CD4-positive, alpha-beta memory T cell (primary cell): Measurements from ENCODE around the gene KIAA0825. TPM values are rescaled to one million over a fixed set of nuclear protein-coding genes. Genes with fewer than 3 reads are reported as not detected.

Experiments
- CTCF ChIA-PET: fragments of 350-600 bp; sonication (Branson Sonifier 250); formaldehyde crosslinking; loops from one replicate; lab custom pipeline; 2021; ENCODE audit warnings: inconsistent platforms; ENCODE audit not compliant: partially characterized antibody; lab: Charles Lee
- POLR2A ChIA-PET: fragments of 350-600 bp; sonication (Branson Sonifier 250); formaldehyde crosslinking; loops from one replicate; lab custom pipeline; 2021; ENCODE audit not compliant: partially characterized antibody; lab: Charles Lee
- DNase-seq, 5 donors: peaks; one replicate each; pipeline versions ENCODE4 v3.0.0 to v3.0.0-alpha.2; 2020 to 2022; ENCODE audit warnings: mixed read lengths in 1 of 5
- H3K27ac ChIP-seq: one replicate; pipeline ENCODE4 v1.7.0; 2013; ENCODE audit warnings: low read depth, low read length
- H3K27me3 ChIP-seq: 2 replicates; pipeline ENCODE4 v1.7.0; 2013; ENCODE audit warnings: mild to moderate bottlenecking, low read length, moderate library complexity; ENCODE audit not compliant: insufficient read depth
- H3K36me3 ChIP-seq: 2 replicates; pipeline ENCODE4 v1.7.0; 2013; ENCODE audit warnings: mild to moderate bottlenecking, low read length, moderate library complexity; ENCODE audit not compliant: insufficient read depth
- H3K4me1 ChIP-seq: 2 replicates; pipeline ENCODE4 v1.7.0; 2013; ENCODE audit warnings: mild to moderate bottlenecking, low read length, moderate library complexity; ENCODE audit not compliant: insufficient read depth
- H3K4me3 ChIP-seq, 2 donors: one replicate each; pipeline ENCODE4 v1.7.0; 2013; ENCODE audit warnings: low read length in 2 of 2, mild to moderate bottlenecking in 1 of 2
- H3K9me3 ChIP-seq, 2 donors: one replicate each; pipeline ENCODE4 v1.7.0; 2013; ENCODE audit warnings: low read length in 2 of 2, control low read depth in 1 of 2; ENCODE audit not compliant: control insufficient read depth in 1 of 2
- H3K27ac Mint-ChIP-seq, 7 donors: one replicate each; pipeline ENCODE4 v1.8.0; 2020 to 2021; ENCODE audit warnings: mixed read lengths in 7 of 7, mild to moderate bottlenecking in 6 of 7, inconsistent platforms in 3 of 7, moderate library complexity in 3 of 7
- H3K27me3 Mint-ChIP-seq, 2 donors: one replicate each; pipeline ENCODE4 v1.8.0; 2020 to 2021; ENCODE audit warnings: mixed read lengths in 2 of 2
- H3K36me3 Mint-ChIP-seq, 2 donors: one replicate each; pipeline ENCODE4 v1.8.0; 2020 to 2021; ENCODE audit warnings: mixed read lengths in 2 of 2, inconsistent platforms in 1 of 2, mild to moderate bottlenecking in 1 of 2
- H3K4me1 Mint-ChIP-seq, 4 donors: one replicate each; pipeline ENCODE4 v1.8.0; 2020 to 2021; ENCODE audit warnings: mixed read lengths in 4 of 4, mild to moderate bottlenecking in 1 of 4
- H3K4me3 Mint-ChIP-seq, 8 donors: one replicate each; pipeline ENCODE4 v1.8.0; 2020 to 2021; ENCODE audit warnings: mixed read lengths in 8 of 8, mild to moderate bottlenecking in 7 of 8, moderate library complexity in 6 of 8, inconsistent platforms in 3 of 8
- H3K9me3 Mint-ChIP-seq, 8 donors: one replicate each; pipeline ENCODE4 v1.8.0; 2020 to 2021; ENCODE audit warnings: mixed read lengths in 8 of 8, mild to moderate bottlenecking in 5 of 8, inconsistent platforms in 3 of 8, moderate library complexity in 1 of 8
- intact Hi-C: fragments of 100-400 bp; cut with micrococcal nuclease; formaldehyde crosslinking; loops from one replicate; pipeline ENCODE4 v1.15.1; 2023
- polyA plus RNA-seq, 2 donors: library from polyadenylated mRNA; unstranded; fragments of 300-500 nt; fragmentation: Illumina TruSeq; gene quantifications; one replicate each; pipeline ENCODE4 v1.2.3, GENCODE V29; 2021
- total RNA-seq, 2 experiments: library from RNA; stranded (reverse); gene quantifications; one replicate each; pipeline ENCODE4 v1.2.3, GENCODE V29; 2021

Gene KIAA0825
- total and polyA plus RNA-seq, 4 experiments from 2014 or later, result 1.5 to 2.2 (median 2.1) TPM

DNA sequence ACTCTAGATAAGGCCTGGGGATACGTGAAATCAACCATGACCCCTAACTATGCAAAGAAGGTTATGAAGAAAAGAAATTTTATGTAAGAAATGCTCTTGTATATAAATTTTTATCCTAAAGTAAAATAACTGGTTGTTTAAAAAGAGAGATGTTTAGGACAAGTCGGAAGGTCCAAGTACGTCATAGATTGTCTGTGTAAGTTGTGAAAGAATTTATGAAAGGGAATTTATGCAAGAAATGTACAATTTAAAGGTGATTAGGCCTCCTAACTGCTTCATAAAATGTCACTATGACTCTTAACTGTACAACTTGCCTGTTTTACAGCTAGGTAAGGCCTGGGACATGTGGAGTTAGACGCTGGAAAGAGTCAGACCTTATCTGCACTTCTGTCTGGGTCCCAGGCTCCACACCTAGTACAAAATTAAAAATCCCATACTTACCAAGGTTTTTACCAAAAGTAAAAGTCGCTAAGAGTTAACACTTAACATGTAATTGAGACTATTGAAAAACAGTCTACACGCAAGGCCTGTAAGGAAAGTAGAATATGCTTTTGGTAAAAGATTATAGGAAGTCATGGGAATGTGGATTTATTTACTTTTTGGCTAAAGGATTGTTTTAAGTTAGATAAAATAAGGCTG, 77.4 kb downstream of the KIAA0825 start:
- CTCF ChIA-PET, result no interaction called here
- intact Hi-C loops, result no loop called here
- H3K27me3 ChIP-seq, result no peaks in the 10 kb centered on the region

DNA sequence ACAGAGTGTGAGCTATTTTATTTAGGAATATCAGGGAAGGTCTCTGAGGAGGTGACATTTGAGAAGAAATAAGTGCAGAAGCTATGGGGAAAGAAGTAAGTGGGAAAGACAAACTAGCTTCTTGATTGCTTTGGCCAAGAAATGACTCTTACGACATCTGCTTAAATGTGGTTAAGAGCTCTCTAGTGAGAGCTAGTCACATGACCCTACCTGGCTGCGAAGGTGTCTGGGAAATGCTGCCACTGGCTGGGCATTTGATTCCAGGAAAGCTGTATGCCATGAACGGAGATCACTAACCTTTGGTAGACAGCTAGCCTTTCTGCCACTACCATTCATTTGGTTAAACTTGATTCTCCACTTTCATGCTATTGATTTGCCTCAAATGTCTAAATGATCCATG, 80.1 kb downstream of the KIAA0825 start:
- CTCF ChIA-PET, result interaction anchor here (1.0 to 1.1 kb wide), 2 partner anchors 14 to 37 kb away, joined by 3 to 5 read pairs; no protein-coding TSS in a partner anchor
- no peak overlapping the region for H3K27ac Mint-ChIP-seq
- no peak overlapping the region for H3K4me3 Mint-ChIP-seq

More for the DNA sequence above, 77.4 kb downstream of the KIAA0825 start:
- Mint-ChIP-seq H3K27ac (no peak overlapping the region), H3K9me3 (peaks cover 0 to 21% (median 12%) of the 10 kb centered on the region in 8 donors), H3K4me3 (no peak overlapping the region), H3K36me3 (peaks cover 7 to 26% of the 10 kb centered on the region in 2 donors), H3K27me3 (no peaks in the 10 kb centered on the region), H3K4me1 (peaks cover 3 to 10% (median 6%) of the 10 kb centered on the region in 4 donors)
- H3K27ac ChIP-seq, result no peak overlapping the region
- no peak for DNase-seq
- no peaks in the 10 kb centered on the region for H3K36me3 ChIP-seq
- H3K4me3 ChIP-seq, result no peak overlapping the region
- H3K4me1 ChIP-seq, result no peaks in the 10 kb centered on the region
- no peaks in the 10 kb centered on the region for H3K9me3 ChIP-seq
- POLR2A ChIA-PET, result interaction anchor here (0.6 kb wide), 1 partner anchor 224 kb away, joined by 3 read pairs; no protein-coding TSS in a partner anchor

DNA sequence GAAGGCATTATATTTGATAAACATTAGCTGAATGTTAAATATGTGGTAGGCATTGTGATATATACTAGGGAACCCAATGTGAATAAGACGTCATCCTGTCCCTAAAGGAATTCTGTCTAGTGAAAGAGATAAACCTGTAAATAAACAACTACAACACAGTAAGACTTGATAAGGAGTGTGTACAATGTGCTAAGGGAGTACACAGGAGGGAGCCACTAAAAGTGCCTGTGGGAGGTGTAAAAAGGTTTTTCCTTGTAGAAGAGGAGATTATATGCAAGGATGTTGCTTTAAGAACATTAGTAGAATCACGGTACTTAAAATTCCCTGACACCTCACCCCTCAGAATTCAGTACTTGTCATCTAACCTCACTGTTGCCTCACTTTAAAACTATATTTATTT, 91.7 kb downstream of the KIAA0825 start:
- H3K27me3 ChIP-seq, result no peaks in the 10 kb centered on the region
- Mint-ChIP-seq H3K36me3 (no peaks in the 10 kb centered on the region), H3K27ac (no peak overlapping the region), H3K9me3 (no peaks in the 10 kb centered on the region), H3K27me3 (no peaks in the 10 kb centered on the region), H3K4me3 (no peak overlapping the region), H3K4me1 (peaks cover 0 to 2% (median 0%) of the 10 kb centered on the region in 4 donors)
- intact Hi-C loops, result no loop called here
- H3K9me3 ChIP-seq, result no peaks in the 10 kb centered on the region
- H3K4me3 ChIP-seq, result no peak overlapping the region
- no peak overlapping the region for H3K27ac ChIP-seq
- DNase-seq, result no peak
- ChIA-PET CTCF (interaction anchor here (1.6 to 1.9 kb wide), 2 partner anchors 8 to 211 kb away, joined by 3 to 19 read pairs; no protein-coding TSS in a partner anchor), POLR2A (no interaction called here)
- H3K4me1 ChIP-seq, result no peaks in the 10 kb centered on the region
- no peaks in the 10 kb centered on the region for H3K36me3 ChIP-seq

More for the DNA sequence above, 80.1 kb downstream of the KIAA0825 start:
- Histone ChIP-seq H3K9me3 (no peaks in the 10 kb centered on the region), H3K36me3 (no peaks in the 10 kb centered on the region), H3K27ac (no peak overlapping the region), H3K27me3 (no peaks in the 10 kb centered on the region), H3K4me1 (no peaks in the 10 kb centered on the region), H3K4me3 (no peak overlapping the region)
- H3K36me3 Mint-ChIP-seq, result peaks cover 5 to 26% of the 10 kb centered on the region in 2 donors
- no peaks in the 10 kb centered on the region for H3K27me3 Mint-ChIP-seq
- DNase-seq, result no peak
- H3K4me1 Mint-ChIP-seq, result no peaks in the 10 kb centered on the region
- H3K9me3 Mint-ChIP-seq, result peaks cover 0 to 21% (median 10%) of the 10 kb centered on the region in 8 donors
- POLR2A ChIA-PET, result no interaction called here
- intact Hi-C loops, result no loop called here

DNA sequence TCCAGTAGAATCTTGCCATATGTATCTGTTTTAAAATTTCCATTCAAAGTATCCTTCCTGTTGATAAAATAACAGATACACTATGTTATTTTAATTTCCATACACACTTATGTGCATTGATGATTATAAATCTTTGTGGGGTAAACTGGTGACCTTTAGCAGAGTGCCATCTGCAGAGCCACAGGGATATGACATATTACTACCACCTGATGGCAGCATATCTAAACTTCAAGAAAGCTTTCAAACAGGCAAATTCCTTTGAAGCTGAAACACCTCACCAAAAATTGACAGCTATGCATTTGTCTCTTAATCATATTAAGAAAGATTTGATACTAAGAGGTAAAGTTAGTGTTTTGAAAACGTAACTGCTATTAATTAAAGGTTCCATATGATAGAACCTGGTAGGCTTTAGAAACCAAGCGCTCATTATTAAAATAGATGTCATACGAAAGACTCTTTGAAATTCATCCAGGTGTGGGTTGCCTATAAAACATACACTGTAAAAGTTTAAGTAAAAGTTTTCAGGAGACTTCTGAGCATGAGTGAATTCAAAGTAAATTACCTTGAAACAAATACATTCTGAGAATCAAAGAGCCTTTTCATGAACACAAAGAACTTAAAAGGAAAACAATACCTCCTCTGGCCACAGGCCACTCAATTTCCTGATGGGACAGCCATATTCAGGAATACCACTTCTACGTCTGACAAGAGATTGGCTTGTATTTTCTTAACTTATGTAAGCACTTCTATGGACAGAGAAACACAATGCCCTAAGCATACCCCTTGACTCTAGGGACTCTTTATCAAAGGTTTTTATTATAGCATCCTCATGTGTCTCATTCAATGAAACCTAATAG, 93.3 kb downstream of the KIAA0825 start:
- ChIA-PET POLR2A (interaction anchor here (1.0 kb wide), 1 partner anchor 213 kb away, joined by 5 read pairs; no protein-coding TSS in a partner anchor), CTCF (interaction anchor here (0.6 to 2.9 kb wide), 23 partner anchors 10 to 385 kb away, joined by 3 to 74 read pairs (median 4); partner anchors contain the start of genes KIAA0825 and SLF1)
- no peaks in the 10 kb centered on the region for H3K36me3 ChIP-seq
- Mint-ChIP-seq H3K4me3 (no peak overlapping the region), H3K4me1 (peaks cover 0 to 2% (median 0%) of the 10 kb centered on the region in 4 donors), H3K9me3 (no peaks in the 10 kb centered on the region), H3K27ac (no peak overlapping the region), H3K36me3 (no peaks in the 10 kb centered on the region), H3K27me3 (no peaks in the 10 kb centered on the region)
- H3K9me3 ChIP-seq, result no peaks in the 10 kb centered on the region
- H3K27ac ChIP-seq, result no peak overlapping the region
- H3K27me3 ChIP-seq, result no peaks in the 10 kb centered on the region
- H3K4me3 ChIP-seq, result no peak overlapping the region
- H3K4me1 ChIP-seq, result no peaks in the 10 kb centered on the region
- peak in 4 of 5 donors; percentile 43 to 54 (median 48) for DNase-seq
- intact Hi-C loops, result loop anchor here (1.0 to 2.0 kb wide), 4 partner anchors 94 to 325 kb away; partner anchors contain the start of genes KIAA0825 and SLF1

DNA sequence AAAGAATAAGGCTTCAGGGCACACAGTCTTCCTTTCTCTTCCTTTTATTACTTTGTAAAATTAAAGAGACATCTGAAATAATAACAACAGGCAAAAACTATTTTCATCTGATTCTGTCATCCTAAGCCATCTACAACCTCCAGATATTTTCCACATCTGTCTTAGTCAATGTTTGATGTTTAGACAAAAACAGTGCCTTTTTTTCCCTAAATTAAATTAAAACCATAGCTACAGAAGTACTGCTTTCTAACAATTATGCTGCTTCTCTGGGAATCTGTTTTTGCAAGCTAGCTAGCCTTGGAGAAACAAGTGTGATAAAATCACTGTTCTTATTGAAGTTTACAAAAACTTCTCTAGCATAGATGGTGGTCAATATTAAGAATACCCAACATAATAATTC, 95.4 kb downstream of the KIAA0825 start:
- Histone ChIP-seq H3K36me3 (no peaks in the 10 kb centered on the region), H3K4me3 (no peak overlapping the region), H3K27ac (no peak overlapping the region), H3K4me1 (no peaks in the 10 kb centered on the region), H3K27me3 (no peaks in the 10 kb centered on the region), H3K9me3 (no peaks in the 10 kb centered on the region)
- intact Hi-C loops, result no loop called here
- DNase-seq, result no peak
- H3K36me3 Mint-ChIP-seq, result no peaks in the 10 kb centered on the region
- no peaks in the 10 kb centered on the region for H3K9me3 Mint-ChIP-seq
- no peak overlapping the region for H3K27ac Mint-ChIP-seq
- H3K4me3 Mint-ChIP-seq, result no peak overlapping the region
- CTCF ChIA-PET, result interaction anchor here (1.6 to 2.9 kb wide), 4 partner anchors 23 to 215 kb away, joined by 4 to 74 read pairs (median 20); partner anchors contain the start of genes KIAA0825 and SLF1
- H3K4me1 Mint-ChIP-seq, result peaks cover 0 to 2% (median 0%) of the 10 kb centered on the region in 4 donors
- POLR2A ChIA-PET, result no interaction called here
- no peaks in the 10 kb centered on the region for H3K27me3 Mint-ChIP-seq

DNA sequence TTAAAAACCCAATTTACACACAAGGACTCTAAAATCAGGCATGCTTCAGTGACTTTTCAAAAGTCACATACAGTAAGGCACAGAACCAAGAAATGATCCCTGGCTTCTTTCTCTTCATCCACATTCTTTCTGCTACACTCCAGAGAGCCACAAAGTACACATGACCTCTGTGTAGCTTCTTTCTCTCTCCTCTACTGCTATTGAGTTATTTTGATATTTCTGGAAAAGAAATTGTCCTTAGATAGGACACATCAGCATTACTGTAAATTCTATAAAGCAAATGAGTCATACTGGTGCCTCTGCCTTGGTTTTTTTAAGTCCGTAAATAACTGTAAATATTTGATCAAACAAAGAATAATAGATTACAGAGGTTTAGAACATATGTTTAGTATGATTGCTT, 96.3 kb downstream of the KIAA0825 start:
- H3K27me3 ChIP-seq, result no peaks in the 10 kb centered on the region
- no peaks in the 10 kb centered on the region for H3K36me3 ChIP-seq
- Mint-ChIP-seq H3K27me3 (no peaks in the 10 kb centered on the region), H3K27ac (no peak overlapping the region), H3K9me3 (no peaks in the 10 kb centered on the region), H3K36me3 (no peaks in the 10 kb centered on the region), H3K4me3 (no peak overlapping the region), H3K4me1 (peaks cover 0 to 2% (median 0%) of the 10 kb centered on the region in 4 donors)
- no peaks in the 10 kb centered on the region for H3K9me3 ChIP-seq
- H3K4me3 ChIP-seq, result no peak overlapping the region
- no peak for DNase-seq
- intact Hi-C loops, result no loop called here
- H3K4me1 ChIP-seq, result no peaks in the 10 kb centered on the region
- POLR2A ChIA-PET, result no interaction called here
- CTCF ChIA-PET, result interaction anchor here (1.7 kb wide), 1 partner anchor 216 kb away, joined by 5 read pairs; no protein-coding TSS in a partner anchor
- H3K27ac ChIP-seq, result no peak overlapping the region
